GM21619 (cell line): ENCODE measurements around the gene SLC6A11.

Experiments used
- ATAC-seq: cut with Tn5 transposase; IDR thresholded peaks from one replicate; pipeline ENCODE4 v1.9.1; 2021; ENCODE audit not compliant: unreplicated experiment

The SLC6A11 gene

GRCh38 chr3:10837849-10838248, 21.8 kb downstream of the SLC6A11 start:
- ATAC-seq, result no peak

GRCh38 chr3:10839167-10839566, 23.1 kb downstream of the SLC6A11 start:
- ATAC-seq, result no peak

- no peak for ATAC-seq
Observed at GRCh38 chr3:10841100-10841499, 25.1 kb downstream of the SLC6A11 start.

- ATAC-seq, result no peak
Observed at GRCh38 chr3:10843378-10843777, 27.4 kb downstream of the SLC6A11 start.

- no peak for ATAC-seq
Observed at GRCh38 chr3:10845001-10845761, 29.2 kb downstream of the SLC6A11 start.

GRCh38 chr3:10845839-10846656, 30.0 kb downstream of the SLC6A11 start:
- peak; percentile 75 for ATAC-seq

- no peak for ATAC-seq
Observed at GRCh38 chr3:10846657-10846975, 30.6 kb downstream of the SLC6A11 start.

GRCh38 chr3:10848261-10848660, 32.2 kb downstream of the SLC6A11 start:
- peak; percentile 62 for ATAC-seq

- ATAC-seq, result no peak
Observed at GRCh38 chr3:10852066-10852808, 36.2 kb downstream of the SLC6A11 start.

GRCh38 chr3:10855083-10855870, 39.2 kb downstream of the SLC6A11 start:
- no peak for ATAC-seq

GRCh38 chr3:10855871-10856662, 40.0 kb downstream of the SLC6A11 start:
- ATAC-seq, result no peak

- no peak for ATAC-seq
Observed at GRCh38 chr3:10857235-10857634, 41.2 kb downstream of the SLC6A11 start.

- ATAC-seq, result no peak
Observed at GRCh38 chr3:10858091-10858490, 42.1 kb downstream of the SLC6A11 start.

- no peak for ATAC-seq
Observed at GRCh38 chr3:10867384-10867783, 51.4 kb downstream of the SLC6A11 start.

- no peak for ATAC-seq
Observed at GRCh38 chr3:10869460-10869859, 53.4 kb downstream of the SLC6A11 start.

GRCh38 chr3:10870296-10870695, 54.3 kb downstream of the SLC6A11 start:
- no peak for ATAC-seq

GRCh38 chr3:10873415-10873814, 57.4 kb downstream of the SLC6A11 start:
- ATAC-seq, result no peak

- ATAC-seq, result no peak
Observed at GRCh38 chr3:10875914-10876313, 59.9 kb downstream of the SLC6A11 start.

- ATAC-seq, result no peak
Observed at GRCh38 chr3:10876661-10877060, 60.6 kb downstream of the SLC6A11 start.

GRCh38 chr3:10882851-10883250, 66.8 kb downstream of the SLC6A11 start:
- ATAC-seq, result no peak
